Hepatic stellate cell (primary cell): ENCODE results near the gene NGF.
"Not testable (repeated sequence)": the region's sequence is repeated elsewhere in the genome, so short reads cannot be mapped to it uniquely, and the experiment has no call there.

Experiments used
- DNase-seq: peaks from one replicate; pipeline ENCODE4 v3.0.0; 2011; ENCODE audit warnings: low spot score

The NGF gene

DNA sequence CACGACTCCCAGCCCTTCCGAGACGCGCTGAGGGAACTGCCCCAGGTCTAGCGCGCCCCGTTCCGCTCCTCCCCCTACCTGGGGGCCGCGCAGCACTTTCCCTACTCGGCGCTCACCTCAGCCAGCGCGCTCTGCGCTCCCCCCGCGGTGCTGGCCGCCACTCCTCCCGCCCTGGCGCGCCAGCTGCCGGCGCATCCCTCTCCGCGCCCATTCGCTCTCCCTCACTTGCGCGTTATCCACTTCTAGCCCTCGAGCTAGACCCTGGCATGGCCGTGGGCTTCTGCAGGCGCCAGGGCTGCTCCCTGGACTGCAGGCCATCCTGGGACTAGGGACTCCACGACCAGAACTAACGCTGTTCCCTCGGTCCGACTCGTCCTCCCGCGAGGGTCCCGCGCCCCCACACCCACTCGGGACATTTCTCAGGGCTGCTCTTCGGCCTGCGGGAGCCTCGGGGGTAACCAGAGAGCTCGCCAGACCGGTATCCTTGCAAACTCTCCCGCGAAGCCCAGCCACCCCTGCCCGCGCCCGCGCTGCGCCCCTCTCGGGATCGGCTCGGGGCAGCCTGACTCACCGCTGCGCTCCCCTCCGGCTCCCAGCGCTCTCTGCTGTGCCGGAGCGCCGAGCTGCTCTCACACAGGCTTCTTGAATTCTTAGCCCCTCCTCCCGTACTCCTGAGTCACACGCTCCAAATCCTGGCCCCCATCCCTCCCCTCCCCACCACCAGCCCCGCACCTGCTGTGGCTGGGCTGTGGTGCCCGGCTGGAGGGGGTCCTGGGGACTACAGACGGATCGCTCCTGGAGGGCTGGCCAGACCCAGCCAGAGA, at the start of gene NGF:
TSS of gene NGF (minus strand) at position 617 of the 824 bp plus-strand sequence. CDS start 51,454 bp downstream, outside the sequence.
- peak; percentile 90 for DNase-seq

DNA sequence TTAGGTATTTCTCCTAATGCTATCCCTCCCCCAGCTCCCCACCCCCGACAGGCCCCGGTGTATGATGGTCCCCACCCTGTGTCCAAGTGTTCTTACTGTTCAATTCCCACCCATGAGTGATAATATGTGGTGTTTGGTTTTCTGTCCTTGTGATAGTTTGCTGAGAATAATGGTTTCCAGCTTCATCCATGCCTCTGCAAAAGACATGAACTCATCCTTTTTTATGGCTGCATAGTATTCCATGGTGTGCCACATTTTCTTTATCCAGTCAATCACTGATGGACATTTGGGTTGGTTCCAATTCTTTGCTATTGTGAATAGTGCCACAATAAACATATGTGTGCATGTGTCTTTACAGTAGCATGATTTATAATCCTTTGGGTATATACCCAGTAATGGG, 45.4 kb upstream of the NGF start:
- DNase-seq = not testable (repeated sequence)

GRCh38 chr1:115379943-115380342, 41.9 kb upstream of the NGF start:
- DNase-seq = no peak

- no peak for DNase-seq
Measured at GRCh38 chr1:115377411-115377810, 39.4 kb upstream of the NGF start.

DNA sequence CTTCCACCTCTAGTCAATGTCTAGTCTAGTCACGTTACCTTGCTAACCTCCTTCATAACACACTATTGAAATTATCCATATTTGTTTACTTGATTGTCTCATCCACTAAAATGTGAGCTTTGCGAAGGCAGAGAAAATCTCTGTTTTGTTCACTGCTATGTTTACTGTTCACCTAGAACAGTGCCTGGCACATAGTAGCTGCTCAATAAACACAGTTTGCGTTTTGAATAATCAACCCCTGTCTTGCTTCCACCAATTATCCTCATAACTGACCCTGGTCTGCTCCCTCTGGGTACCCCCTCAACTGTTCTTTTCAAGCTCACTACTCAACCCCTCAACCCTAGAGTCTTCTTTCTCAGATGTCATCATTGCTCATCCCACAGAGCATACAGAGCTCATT, 36.5 kb upstream of the NGF start:
- DNase-seq = no peak

DNA sequence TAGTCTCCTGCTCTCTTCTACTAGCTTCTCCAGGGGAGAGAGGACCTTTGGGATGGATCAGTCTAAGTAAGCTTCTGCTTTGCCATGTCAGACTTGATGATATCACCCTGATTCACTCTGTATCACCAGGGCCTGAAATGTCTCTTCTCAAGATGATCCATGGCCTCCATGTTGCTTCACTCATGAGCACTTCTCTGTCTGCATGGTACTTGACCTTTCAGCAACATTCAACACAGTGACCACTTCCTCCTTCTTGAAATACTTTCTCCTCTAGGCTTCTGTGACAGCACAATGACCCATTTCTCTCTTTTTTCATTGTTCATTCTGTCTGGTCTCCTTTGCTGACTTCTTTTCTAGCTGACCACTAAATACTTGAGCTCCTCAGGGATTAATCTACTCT, 35.3 kb upstream of the NGF start:
- peak; percentile 55 for DNase-seq

GRCh38 chr1:115365738-115366137, 27.7 kb upstream of the NGF start:
- DNase-seq = no peak

- DNase-seq = no peak
Measured at GRCh38 chr1:115364780-115365155, 26.7 kb upstream of the NGF start.

GRCh38 chr1:115364046-115364779, 26.2 kb upstream of the NGF start:
- peak; percentile 72 for DNase-seq

DNA sequence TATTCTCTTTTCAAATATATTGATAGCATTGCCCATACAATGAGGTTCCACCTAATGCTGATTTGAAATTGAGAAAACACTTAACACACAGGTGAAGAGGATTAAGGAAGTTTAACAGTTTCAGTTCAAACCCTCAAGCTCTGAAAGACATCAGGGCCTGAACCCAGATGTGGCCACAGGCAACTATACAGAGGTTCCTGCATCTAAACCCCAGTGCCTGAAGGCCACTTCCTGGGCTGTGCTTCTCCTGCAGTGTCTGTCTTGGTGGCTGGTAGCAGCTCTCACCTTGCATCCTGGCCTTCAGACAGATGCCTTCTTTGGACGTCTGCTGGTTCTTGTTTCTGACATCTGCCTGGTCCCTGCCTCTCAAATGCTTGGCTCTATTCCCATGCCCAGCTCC, 25.1 kb upstream of the NGF start:
- DNase-seq = no peak

DNA sequence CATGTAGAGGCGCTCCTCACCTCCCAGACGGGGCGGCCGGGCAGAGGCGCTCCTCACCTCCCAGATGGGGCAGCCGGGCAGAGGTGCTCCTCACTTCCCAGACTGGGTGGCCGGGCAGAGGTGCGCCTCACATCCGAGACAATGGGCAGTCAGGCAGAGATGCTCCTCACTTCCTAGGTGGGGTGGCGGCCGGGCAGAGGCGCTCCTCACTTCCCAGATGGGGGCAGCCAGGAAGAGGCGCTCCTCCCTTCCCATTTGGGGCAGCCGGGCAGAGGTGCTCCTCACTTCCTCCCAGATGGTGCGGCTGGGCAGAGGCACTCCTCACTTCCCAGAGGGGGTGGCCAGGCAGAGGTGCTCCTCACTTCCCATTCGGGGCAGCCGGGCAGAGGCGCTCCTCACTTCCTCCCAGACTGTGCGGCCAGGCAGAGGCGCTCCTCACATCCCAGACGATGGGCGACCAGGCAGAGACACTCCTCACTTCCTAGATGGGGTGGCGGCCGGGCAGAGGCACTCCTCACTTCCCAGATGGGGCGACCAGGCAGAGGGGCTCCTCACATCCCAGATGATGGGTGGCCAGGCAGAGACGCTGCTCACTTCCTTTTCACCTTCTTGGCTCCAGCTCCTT, 22.6 kb upstream of the NGF start:
- not testable (repeated sequence) for DNase-seq

DNA sequence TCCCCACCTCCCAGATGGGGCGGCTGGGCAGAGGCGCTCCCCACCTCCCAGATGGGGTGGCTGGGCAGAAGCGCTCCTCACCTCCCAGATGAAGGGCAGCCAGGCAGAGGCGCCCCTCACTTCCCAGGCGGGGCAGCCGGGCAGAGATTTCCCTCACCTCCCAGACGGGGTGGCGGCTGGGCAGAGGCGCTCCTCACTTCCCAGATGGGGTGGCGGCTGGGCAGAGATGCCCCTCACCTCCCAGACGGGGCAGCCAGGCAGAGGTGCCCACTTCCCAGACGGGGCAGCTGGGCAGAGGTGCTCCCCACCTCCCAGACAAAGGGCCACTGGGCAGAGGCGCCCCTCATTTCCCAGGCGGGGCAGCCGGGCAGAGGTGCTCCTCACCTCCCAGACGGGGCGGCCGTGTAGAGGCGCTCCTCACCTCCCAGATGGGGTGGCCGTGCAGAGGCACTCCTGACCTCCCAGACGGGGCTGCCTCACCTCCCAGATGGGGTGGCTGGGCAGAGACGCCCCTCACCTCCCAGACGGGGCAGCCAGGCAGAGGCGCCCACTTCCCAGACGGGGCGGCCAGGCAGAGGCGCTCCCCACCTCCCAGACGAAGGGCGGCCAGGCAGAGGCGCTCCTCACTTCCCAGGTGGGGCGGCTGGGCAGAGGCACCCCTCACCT, 21.9 kb upstream of the NGF start:
- not testable (repeated sequence) for DNase-seq

DNA sequence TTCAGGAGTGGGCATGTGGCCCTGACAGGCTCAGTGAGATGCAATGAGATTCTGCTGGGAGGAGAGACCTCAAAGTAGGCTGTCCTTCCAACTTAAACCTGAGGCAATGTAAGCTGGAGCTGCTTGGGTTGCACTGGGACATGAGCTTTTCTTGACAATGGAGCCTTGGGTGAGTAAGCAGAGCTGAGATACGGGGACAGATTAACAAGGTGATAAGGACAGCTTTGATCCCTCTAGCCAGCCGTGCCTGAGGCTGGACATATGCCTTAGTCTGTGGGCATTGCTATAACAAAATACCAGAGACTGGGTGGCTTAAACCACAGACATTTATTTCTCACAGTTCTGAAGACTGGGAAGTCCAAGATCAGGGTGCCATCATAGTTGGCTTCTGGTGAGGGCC, 18.3 kb upstream of the NGF start:
- DNase-seq = no peak

DNA sequence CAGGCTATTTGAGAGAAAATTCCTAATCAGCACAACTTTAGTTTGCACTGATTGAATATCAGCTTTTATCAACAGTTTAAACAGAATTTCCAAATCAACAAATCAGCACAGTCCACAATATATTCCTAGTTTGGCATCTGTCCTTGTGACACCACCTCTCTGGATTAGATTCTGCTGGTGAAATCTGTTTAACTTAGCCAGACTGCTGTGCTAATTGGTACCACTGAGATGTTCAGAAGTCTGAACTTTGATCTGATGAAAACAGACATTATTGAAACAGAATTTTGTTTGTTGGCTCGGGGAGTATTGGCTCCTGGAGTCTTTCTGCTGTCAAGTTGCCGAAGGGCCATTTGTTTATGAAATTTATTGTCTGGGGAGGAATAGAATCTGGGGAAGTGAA, 17.0 kb upstream of the NGF start:
- DNase-seq = no peak

DNA sequence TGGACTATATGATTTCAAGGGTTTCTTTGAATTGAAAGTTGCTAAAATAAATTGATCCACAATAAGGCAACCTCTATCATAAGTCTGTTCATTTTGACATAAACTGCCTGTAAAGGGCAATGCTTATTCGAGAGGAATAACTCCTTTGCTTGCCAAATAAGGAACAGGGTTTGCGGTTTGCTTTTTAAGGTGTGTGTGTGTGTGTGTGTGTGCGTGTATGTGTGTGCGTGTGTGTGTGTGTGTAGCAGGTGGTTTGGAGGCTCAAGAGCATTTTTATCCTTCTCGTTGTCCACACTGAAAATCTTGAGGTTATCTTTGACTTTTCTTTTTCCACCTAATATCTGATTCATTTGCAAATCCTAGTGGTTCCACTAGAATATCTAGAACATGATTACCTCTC, 13.1 kb upstream of the NGF start:
- no peak for DNase-seq

DNA sequence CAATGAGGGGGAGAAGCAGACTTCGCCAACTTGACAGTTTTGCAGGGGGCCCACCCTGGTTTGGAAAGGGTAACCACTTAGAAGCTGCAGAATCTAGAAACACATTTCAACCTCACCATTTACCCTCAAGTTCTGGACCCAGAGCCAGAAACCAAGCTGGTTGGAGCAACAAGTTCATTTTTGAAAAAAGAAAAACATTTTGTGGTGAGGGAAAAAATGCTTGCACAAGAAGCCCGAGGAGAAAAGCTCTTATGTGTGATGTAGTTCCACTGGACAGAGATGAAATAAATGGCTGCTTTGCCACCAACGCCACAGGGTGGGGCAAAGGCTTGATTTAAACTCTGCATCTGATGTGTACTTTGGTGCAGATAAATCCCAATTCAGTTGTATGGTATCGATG, 10.6 kb upstream of the NGF start:
- DNase-seq = no peak

- DNase-seq = no peak
Measured at GRCh38 chr1:115347282-115347681, 9.2 kb upstream of the NGF start.

DNA sequence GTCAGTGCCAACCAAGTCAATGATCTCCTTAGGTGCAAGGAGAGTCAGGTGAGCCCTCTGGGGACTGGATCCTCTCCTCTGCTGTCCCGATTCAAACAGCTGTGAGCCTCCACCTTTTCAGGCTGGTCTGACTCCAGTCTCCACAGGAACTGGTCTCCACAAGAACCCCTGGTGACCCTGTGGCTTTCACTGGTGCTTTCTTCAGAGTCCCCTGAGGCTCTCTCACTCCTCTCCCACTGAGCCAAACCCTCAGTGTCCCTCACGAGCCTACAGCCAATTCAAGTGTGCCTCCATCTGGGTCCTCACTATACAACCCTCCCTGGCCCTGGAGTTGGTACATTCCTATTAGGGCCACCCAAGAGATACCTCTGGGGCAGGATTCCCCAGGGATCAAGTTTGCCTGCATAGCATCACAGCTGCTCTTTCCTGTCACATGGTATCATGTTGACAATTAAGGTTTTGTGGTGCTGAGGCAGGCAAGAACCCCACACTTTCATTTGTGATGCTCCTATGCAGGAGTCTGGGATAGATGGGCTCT, 5.2 kb upstream of the NGF start:
- no peak for DNase-seq

DNA sequence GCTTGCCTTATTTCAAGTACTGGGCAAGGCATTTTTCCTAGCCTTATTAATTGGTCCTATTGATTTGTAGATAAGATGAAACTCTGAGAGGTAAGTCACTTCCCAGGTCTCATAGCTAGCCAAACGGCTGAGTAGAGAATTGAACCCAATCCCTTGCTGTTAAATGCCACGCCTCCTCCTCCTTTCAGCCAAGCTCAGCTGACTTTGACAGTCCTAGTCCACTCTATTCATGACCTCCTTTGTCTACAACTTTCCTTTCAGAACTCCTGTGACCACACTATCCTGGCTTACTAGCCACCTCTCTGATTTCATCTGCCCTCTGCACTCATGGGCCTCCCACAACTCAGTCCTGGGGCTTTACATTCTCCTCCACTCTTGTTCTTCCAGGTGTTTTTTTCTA, 3.9 kb upstream of the NGF start:
- DNase-seq = no peak

GRCh38 chr1:115340879-115341278, 2.8 kb upstream of the NGF start:
- DNase-seq = peak; percentile 31

DNA sequence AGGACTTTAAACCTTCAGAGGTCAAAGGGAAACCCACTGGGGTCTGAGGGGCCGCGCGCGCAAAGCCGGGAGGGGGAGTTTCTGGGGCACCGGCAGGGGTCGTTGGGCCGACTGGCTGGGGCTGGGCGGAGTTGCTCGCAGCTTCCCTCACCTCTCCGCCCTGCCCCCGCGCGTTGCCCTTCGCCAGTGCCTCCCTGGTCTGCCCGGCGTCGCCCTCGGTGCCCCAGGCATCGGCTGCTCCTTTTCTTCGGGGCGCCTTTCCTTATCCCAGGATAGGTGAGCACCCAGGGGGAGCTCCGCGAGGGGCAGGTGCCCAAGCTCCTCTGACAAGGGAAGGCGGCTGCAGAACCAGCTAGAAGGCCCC, 390 bp upstream of the NGF start:
- DNase-seq = no peak

- DNase-seq = no peak
Measured at GRCh38 chr1:115337276-115337632, 795 bp downstream of the NGF start.
